Spleen (tissue), 11 donors: ENCODE results near the gene TARBP1. TPM values are rescaled to one million over a fixed set of nuclear protein-coding genes. Genes with fewer than 3 reads are reported as not detected.

Experiments
- DNase-seq: peaks from one replicate; pipeline ENCODE4 v3.0.0-alpha.2; 2020
- H3K27ac ChIP-seq, 8 donors: fragments of 200-600 bp; sonication (generic) in 7 of 8; 1 replicate in 4 of 8; 2 replicates in 4 of 8; pipeline versions ENCODE4 v1.5.0 to v1.8.0; 2016 to 2021; ENCODE audit warnings: inconsistent platforms in 4 of 8, mild to moderate bottlenecking in 4 of 8, moderate library complexity in 1 of 8
- H3K27me3 ChIP-seq, 7 donors: fragments of 200-600 bp; sonication (generic) in 6 of 7; replicated peaks in 1 of 7; 1 replicate in 4 of 7; 2 replicates in 3 of 7; pipeline versions ENCODE4 v1.5.0 to v1.8.0; 2016 to 2021; ENCODE audit warnings: inconsistent platforms in 3 of 7, mild to moderate bottlenecking in 1 of 7
- H3K36me3 ChIP-seq, 6 donors: fragments of 200-600 bp; sonication (generic) in 5 of 6; 1 replicate in 4 of 6; 2 replicates in 2 of 6; pipeline versions ENCODE4 v1.5.0 to v1.8.0; 2016 to 2021; ENCODE audit warnings: inconsistent platforms in 2 of 6
- H3K4me1 ChIP-seq, 6 donors: fragments of 200-600 bp; sonication (generic) in 5 of 6; 1 replicate in 3 of 6; 2 replicates in 3 of 6; pipeline versions ENCODE4 v1.5.0 to v1.8.0; 2016 to 2021; ENCODE audit warnings: inconsistent platforms in 3 of 6
- H3K4me3 ChIP-seq, 8 donors: fragments of 200-600 bp; sonication (generic) in 7 of 8; 1 replicate in 4 of 8; 2 replicates in 4 of 8; pipeline versions ENCODE4 v1.5.0 to v1.8.0; 2016 to 2021; ENCODE audit warnings: inconsistent platforms in 4 of 8, mild to moderate bottlenecking in 4 of 8, moderate library complexity in 2 of 8
- H3K9me3 ChIP-seq, 8 donors: fragments of 200-600 bp; sonication (generic) in 7 of 8; 1 replicate in 4 of 8; 2 replicates in 4 of 8; pipeline versions ENCODE4 v1.5.0 to v1.8.0; 2016 to 2021; ENCODE audit warnings: inconsistent platforms in 4 of 8
- POLR2A ChIP-seq, 3 donors: fragments of 450-650 bp; IDR thresholded peaks; one replicate each; pipeline ENCODE4 v1.5.1; 2017; ENCODE audit warnings: antibody characterized with exemption in 3 of 3, mild to moderate bottlenecking in 1 of 3
- POLR2AphosphoS5 ChIP-seq, 3 donors: sonication (generic); formaldehyde crosslinking; IDR thresholded peaks; one replicate each; pipeline ENCODE4 v1.5.1; 2017; ENCODE audit warnings: antibody characterized with exemption in 3 of 3
- WGBS, 5 donors: extraction: QIAGEN DNeasy Blood & Tissue Kit in 3 of 5; methylation state at CpG; one replicate each; pipeline versions ENCODE4 v1.1.5 to v1.1.7; 2013 to 2018; 5-methylcytosine and 5-hydroxymethylcytosine counted together
- intact Hi-C: fragments of 100-400 bp; cut with DNase I; formaldehyde crosslinking; loops from one replicate; pipeline ENCODE4 v1.15.0; 2023; ENCODE audit warnings: low total_unique reads
- polyA plus RNA-seq, 3 donors: library from polyadenylated mRNA; stranded (reverse); fragments of 200-250 nt; gene quantifications; one replicate each; pipeline ENCODE4 v1.2.1, GENCODE V29; 2013
- total RNA-seq, 7 donors: library from RNA; depleted of rRNA in 3 of 7; stranded (reverse); fragments of >200 nt in 3 of 7; fragmentation: NEBNext Ultra II Directional in 4 of 7; extraction: Animal tissue kit (Norgen Biotek cat#: 25700) in 4 of 7; gene quantifications; one replicate each; pipeline versions ENCODE4 v1.1.0 to v1.2.1, GENCODE V29; 2016 to 2021
- TF ChIP-seq, protein P1 (sequence below), 11 experiments: fragments of 200-600 bp in 7 of 11; fragments of 450-650 bp in 4 of 11; sonication (generic) in 4 of 11; IDR thresholded peaks in 8 of 11; conservative IDR thresholded peaks in 3 of 11; 1 replicate in 7 of 11; 2 replicates in 4 of 11; pipeline versions ENCODE4 v1.4.0 to v1.8.0; 2016 to 2021; ENCODE audit warnings: antibody characterized with exemption in 11 of 11, inconsistent platforms in 4 of 11, mild to moderate bottlenecking in 1 of 11
- donor health status: healthy with polysubstance abuse.
- donor health status: DM: no; HTN: no; CAD: no; lungs with moderate emphysema.
- donor health status: DM: no; HTN: no; CAD: no.
- donor health status: Bipolar disorder and iron deficiency.
- donor health status: healthy.
- donor health status: DM: no; HTN: no; CAD: no.
- donor health status: DM: yes; HTN: yes; CAD: no.

TARBP1 gene
- total and polyA plus RNA-seq, 10 donors = 27.1 to 99.7 (median 40.3) TPM

- Histone ChIP-seq H3K36me3 (no peaks in the 10 kb centered on the region), H3K9me3 (no peaks in the 10 kb centered on the region), H3K4me1 (peaks cover 6 to 25% (median 16%) of the 10 kb centered on the region in 6 donors), H3K27ac (no peak overlapping the region), H3K4me3 (no peak overlapping the region), H3K27me3 (no peaks in the 10 kb centered on the region)
- intact Hi-C loops = no loop called here
- TF ChIP-seq POLR2AphosphoS5 (IDR thresholded peaks at IDR 0.05) (no peak), POLR2A (IDR thresholded peaks at IDR 0.05) (no peak)
- TF ChIP-seq, protein P1, sequence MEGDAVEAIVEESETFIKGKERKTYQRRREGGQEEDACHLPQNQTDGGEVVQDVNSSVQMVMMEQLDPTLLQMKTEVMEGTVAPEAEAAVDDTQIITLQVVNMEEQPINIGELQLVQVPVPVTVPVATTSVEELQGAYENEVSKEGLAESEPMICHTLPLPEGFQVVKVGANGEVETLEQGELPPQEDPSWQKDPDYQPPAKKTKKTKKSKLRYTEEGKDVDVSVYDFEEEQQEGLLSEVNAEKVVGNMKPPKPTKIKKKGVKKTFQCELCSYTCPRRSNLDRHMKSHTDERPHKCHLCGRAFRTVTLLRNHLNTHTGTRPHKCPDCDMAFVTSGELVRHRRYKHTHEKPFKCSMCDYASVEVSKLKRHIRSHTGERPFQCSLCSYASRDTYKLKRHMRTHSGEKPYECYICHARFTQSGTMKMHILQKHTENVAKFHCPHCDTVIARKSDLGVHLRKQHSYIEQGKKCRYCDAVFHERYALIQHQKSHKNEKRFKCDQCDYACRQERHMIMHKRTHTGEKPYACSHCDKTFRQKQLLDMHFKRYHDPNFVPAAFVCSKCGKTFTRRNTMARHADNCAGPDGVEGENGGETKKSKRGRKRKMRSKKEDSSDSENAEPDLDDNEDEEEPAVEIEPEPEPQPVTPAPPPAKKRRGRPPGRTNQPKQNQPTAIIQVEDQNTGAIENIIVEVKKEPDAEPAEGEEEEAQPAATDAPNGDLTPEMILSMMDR (IDR thresholded peaks at IDR 0.05 in 8 of 11, conservative IDR thresholded peaks at IDR 0.05 in 3 of 11) = no peak
- DNase-seq = no peak
- 71 to 84% (median 76%) methylated on average over 1 of the region's 1 CpG for WGBS, 5 donors
These were observed 109.2 kb downstream of the TARBP1 start for GRCh38 chr1:234369784-234370183.

GRCh38 chr1:234369033-234369430 is 109.9 kb downstream of the TARBP1 start:
- Histone ChIP-seq H3K9me3 (no peaks in the 10 kb centered on the region), H3K27ac (no peak overlapping the region), H3K27me3 (no peaks in the 10 kb centered on the region), H3K36me3 (no peaks in the 10 kb centered on the region), H3K4me3 (no peak overlapping the region), H3K4me1 (peaks cover 0 to 17% (median 9%) of the 10 kb centered on the region in 6 donors)
- DNase-seq = no peak
- intact Hi-C loops = no loop called here
- TF ChIP-seq, protein P1 (IDR thresholded peaks at IDR 0.05 in 8 of 11, conservative IDR thresholded peaks at IDR 0.05 in 3 of 11) = no peak
- TF ChIP-seq POLR2A (IDR thresholded peaks at IDR 0.05) = no peak
- TF ChIP-seq POLR2AphosphoS5 (IDR thresholded peaks at IDR 0.05) = no peak
- 76 to 91% (median 88%) methylated on average over 3 of the region's 3 CpGs for WGBS, 5 donors

- intact Hi-C loops = no loop called here
- no peak overlapping the region for H3K4me3 ChIP-seq
- no peaks in the 10 kb centered on the region for H3K36me3 ChIP-seq
- H3K27ac ChIP-seq = no peak overlapping the region
- H3K4me1 ChIP-seq = peaks cover 0 to 14% (median 8%) of the 10 kb centered on the region in 6 donors
- TF ChIP-seq POLR2A (IDR thresholded peaks at IDR 0.05) (no peak), POLR2AphosphoS5 (IDR thresholded peaks at IDR 0.05) (no peak)
- TF ChIP-seq, protein P1 (IDR thresholded peaks at IDR 0.05 in 8 of 11, conservative IDR thresholded peaks at IDR 0.05 in 3 of 11) = no peak
- no peaks in the 10 kb centered on the region for H3K9me3 ChIP-seq
- 73 to 82% (median 76%) methylated on average over 12 of the region's 12 CpGs for WGBS, 5 donors
- H3K27me3 ChIP-seq = no peaks in the 10 kb centered on the region
- DNase-seq = no peak
These were observed 110.5 kb downstream of the TARBP1 start for GRCh38 chr1:234368320-234369032.

DNA sequence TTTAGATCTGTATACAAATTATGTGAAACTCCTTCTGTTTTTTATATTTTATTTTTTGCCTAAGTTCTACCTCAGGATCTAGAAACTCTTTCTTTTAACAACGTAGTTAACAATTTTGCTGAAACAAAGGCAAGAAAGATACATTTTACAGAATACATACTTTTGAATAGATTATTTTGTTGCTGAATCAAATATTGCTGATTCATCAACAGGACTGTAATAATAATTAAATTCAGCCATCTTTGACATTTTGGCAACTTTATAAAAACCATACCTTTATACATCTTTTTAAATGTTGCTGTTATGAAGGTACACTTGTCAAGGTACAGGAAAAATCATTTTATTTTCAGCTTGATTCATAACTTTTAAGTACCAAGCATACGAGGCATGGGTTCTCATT is 116.4 kb downstream of the TARBP1 start:
- DNase-seq = no peak
- H3K4me1 ChIP-seq = peaks cover 0 to 4% (median 0%) of the 10 kb centered on the region in 6 donors
- H3K4me3 ChIP-seq = no peak overlapping the region
- H3K27me3 ChIP-seq = no peaks in the 10 kb centered on the region
- TF ChIP-seq POLR2A (IDR thresholded peaks at IDR 0.05) = no peak
- TF ChIP-seq, protein P1 (IDR thresholded peaks at IDR 0.05 in 8 of 11, conservative IDR thresholded peaks at IDR 0.05 in 3 of 11) = no peak
- no peak for TF ChIP-seq POLR2AphosphoS5 (IDR thresholded peaks at IDR 0.05)
- intact Hi-C loops = no loop called here
- H3K36me3 ChIP-seq = no peaks in the 10 kb centered on the region
- H3K27ac ChIP-seq = no peak overlapping the region
- H3K9me3 ChIP-seq = no peaks in the 10 kb centered on the region
- 64 to 93% (median 88%) methylated on average over 2 of the region's 2 CpGs for WGBS, 5 donors
